HG02852 (cell line): ENCODE measurements around the gene LGALS3.
A peak's percentile ranks its signal among the peaks of the same experiment; 100 is the strongest.

Source experiments
- ATAC-seq: cut with Tn5 transposase; IDR thresholded peaks from one replicate; pipeline ENCODE4 v1.9.1; 2021; ENCODE audit warnings: mild to moderate bottlenecking, moderate library complexity; ENCODE audit not compliant: unreplicated experiment

LGALS3 gene

DNA sequence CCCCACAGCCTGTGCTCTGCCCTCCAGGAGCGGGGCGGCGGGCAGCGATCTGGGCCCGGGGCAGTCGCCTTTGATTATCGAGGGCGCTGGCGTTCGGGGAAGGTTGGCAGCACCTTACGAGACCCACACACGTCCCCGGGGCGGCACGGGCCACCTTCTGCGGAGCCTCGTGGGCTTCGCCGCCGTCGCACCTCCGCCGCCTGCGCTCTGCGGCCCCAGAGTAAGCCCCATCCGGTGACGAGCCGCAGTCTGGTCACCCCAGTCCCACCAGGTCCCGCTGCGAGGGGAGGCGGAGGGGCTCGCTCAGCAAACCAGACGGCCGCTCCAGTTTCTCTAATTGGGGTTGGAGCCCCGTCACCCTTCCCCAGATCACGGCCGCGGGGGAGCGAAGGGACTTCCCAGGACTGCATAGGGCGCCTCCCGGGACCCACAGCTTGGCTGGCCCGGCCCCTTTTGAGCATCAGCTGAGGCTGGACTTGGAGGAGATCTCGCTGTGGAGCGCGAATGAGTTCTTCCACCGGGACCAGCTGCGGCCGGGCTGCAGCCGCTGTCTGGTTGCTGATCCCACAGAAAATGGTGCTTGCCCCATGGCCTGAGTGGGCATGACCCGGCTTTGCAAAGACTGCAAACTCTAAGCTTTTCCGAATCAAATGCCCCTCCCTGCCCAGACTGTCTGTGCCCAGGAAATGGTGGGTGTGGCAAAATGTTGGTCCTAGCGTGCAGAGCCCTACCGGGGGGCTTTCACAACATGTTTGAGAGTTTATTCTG lies 560 bp downstream of the LGALS3 start:
- peak; percentile 62 for ATAC-seq

DNA sequence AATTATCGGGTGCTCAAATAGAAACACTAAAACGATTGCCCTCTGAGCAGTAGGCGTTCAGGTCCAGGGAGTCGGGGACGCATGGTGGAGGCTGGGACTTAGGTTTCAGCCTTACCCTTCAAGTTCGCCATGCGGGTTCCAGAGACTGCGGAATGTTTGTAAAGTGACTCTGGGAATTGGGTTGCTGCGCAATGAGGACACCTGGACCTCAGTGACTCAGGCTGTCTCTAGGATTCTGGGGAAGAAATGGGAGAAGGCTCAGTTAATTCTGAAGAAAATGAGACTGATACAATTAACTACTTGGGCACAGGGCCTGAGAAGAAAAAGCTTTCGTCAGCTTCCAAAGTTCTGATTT lies 1.1 kb downstream of the LGALS3 start:
- ATAC-seq, result no peak

DNA sequence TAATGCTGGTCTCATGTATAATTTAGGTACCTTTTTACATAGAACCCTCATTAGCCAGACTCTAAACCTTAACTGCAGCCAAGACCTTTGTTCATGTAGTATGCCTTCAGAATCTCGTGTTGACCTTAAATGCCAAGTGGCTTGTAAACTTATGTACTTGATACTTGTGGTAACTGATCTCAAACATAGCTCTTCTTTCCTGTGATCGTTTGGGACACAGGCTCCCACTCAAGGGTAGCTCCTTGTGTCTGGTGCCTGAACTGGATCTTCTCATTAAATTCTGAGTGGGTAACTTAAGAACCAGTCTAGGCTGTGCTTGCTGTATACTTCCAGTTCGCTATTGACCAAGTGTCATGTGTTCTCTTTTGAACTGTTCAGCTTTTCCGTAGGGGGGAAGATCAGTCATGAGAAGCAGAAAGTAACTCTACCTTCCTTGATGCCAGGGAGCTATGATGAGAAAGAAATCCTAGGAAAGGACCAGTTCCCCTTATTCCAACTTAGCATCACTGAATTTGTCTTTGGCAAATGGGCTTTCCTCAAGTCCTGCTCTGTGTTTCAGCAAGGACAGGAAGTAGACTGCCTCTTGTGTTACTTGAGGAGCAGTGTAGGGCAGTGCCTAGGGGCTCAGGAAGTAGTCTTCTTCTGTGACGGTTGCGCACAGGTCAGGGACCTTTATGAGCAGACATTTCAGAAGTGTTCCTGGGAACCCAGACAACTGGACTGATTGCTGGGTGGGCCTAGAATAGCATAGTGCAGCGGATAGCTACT lies 2.5 kb downstream of the LGALS3 start:
- no peak for ATAC-seq

DNA sequence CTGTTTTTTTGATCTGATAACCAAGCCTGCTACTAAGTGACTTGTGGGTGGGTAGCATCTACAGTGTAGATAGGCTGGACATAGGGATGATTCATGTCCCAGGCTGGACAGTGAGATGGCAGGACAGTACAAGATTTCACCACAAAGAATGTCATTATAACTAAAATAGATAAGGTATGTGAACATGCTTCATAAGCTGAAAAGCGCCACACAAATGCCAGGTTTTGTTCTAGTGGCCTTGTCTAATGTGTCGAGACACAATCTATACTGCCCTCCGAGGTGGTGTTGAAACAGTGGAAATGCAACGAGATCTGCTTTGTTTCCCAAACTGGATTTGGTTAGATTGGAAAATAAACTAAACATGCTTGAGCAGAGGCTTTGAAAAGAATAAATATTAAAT lies 4.4 kb downstream of the LGALS3 start:
- no peak for ATAC-seq

DNA sequence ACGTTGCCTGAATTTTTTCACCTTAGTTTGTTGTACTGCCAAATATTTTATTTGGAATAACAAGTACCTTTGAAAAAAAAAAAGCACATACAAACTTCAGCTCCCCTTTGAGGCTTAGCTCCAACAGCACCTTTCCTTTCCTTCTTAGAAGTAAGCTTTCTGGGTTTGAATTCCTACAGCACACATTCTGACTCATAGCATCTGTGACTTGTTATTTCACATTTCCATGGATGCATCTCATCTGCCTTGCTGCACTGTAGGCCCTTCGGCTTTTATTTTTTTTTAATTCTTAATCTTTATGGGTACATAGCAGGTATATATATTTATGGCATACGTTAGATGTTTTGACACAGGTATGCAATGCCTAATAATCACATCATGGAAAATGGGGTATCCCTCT lies 7.2 kb downstream of the LGALS3 start:
- ATAC-seq, result no peak

DNA sequence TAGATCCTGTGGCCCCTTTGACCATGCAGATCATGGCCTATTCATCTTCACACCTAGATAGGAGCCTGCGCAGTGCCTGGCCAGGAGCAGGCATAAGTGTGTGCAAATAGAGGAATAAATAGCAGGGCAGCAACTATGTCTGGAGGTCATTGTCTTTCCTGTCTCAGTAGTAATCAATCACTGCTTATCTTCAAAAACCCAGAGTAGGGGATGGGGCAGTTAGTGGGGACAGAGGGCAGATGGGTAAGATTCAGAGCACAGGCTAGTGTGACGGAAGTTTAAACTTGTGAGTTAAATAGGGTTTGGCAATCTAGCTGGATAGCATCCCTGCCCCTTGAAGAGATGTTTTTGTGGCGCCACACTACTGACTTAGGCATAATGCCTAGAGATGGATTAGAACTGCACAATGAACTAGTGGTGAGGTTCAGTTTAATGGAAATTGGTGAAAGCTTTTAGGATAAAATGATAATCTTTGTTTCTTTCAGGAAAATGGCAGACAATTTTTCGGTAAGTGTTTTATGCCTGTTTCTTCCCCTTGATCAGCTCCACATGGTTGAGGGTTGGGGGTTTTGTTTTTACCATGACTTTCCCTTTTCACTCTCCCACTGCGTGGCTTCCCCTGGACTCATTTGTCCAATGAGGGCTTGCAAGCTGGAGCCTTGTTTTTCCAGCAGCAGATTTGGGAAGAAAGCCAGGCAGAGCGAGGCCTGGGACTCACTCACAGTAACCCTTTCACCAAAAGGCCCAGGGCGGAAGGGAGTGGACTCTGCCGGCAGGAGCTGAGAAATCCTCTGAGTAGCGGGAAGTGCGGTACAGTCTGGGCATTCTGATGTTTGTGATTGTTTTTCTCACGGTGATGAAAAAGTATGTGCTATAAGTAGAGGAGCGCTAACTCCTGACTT lies 8.1 kb downstream of the LGALS3 start:
- ATAC-seq, result no peak

DNA sequence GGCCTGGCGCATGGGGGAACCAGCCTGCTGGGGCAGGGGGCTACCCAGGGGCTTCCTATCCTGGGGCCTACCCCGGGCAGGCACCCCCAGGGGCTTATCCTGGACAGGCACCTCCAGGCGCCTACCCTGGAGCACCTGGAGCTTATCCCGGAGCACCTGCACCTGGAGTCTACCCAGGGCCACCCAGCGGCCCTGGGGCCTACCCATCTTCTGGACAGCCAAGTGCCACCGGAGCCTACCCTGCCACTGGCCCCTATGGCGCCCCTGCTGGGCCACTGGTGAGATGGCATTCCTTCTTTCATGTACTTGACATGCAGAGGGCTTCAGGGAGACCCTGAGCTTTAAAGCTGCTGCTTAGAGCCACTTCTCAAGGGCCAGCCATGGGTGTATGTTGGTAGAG lies 9.0 kb downstream of the LGALS3 start:
- ATAC-seq, result no peak

DNA sequence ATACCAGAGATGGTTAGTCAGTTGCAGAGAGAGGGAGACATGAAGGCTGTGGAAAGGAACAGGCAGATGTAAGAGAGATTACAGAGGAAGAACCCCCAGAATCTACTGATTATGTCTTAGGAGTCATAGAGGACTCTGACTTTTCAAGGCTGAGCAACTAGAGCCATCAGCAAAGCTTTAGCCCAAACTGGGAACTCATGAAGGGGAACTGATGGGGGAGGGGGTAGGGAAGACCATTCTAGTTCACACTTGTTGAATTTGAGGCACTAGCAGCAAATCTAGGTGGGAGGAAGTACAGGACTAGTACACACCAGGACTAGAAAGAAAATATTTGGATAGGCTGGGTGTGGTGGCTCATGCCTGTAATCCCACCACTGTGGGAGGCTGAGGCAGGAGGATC lies 10.1 kb downstream of the LGALS3 start:
- ATAC-seq, result no peak

DNA sequence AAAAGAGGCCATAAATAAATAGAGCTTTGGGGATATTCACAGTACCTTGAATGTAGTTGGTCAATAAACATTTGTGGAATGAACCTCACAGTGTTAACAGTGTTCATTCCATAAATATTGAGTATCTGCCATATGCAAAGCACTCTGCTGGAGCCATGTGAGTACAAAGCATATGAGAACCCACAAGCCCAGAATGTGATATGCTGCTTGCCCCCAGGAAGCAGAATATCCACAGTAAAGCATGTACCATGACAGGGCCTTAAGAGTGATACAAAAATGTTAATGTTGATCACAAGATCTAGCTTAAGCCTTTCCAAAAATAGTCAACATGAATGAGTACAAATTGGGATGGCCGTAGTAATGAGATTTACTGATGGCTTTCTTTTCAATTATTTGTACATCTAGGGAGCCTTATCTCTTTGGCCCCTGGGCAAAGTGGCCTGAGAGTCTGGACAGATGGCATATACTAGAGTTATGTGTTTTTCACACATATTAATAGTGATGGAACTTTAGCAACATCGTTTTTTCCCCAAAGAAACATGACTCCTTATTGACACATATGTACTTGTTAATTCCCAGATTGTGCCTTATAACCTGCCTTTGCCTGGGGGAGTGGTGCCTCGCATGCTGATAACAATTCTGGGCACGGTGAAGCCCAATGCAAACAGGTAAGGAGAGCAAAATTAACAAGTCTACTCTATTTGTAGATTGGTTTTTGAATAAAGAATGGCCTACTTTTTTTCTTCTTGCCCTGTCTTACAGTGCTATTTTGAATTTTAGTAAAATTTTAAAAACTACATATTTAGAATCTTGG lies 10.9 kb downstream of the LGALS3 start:
- no peak for ATAC-seq

DNA sequence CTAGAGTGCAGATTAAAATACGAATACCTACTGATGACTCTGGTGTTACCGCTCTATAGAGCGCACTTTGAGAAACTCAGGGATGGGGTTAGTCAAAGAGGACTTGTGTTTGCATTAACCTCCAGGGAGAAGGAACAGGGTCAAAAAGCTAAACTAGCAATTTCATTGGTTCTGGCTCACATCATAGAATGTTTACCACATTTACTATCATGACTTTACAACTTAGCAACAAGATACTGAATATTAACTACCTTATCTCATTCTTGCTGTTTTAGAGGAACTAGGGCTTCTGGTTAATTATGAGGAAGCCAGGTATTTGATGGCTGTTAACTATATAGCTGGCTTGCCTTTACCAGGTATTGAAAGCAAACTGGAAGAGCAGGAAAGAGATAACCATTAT lies 12.8 kb downstream of the LGALS3 start:
- no peak for ATAC-seq

DNA sequence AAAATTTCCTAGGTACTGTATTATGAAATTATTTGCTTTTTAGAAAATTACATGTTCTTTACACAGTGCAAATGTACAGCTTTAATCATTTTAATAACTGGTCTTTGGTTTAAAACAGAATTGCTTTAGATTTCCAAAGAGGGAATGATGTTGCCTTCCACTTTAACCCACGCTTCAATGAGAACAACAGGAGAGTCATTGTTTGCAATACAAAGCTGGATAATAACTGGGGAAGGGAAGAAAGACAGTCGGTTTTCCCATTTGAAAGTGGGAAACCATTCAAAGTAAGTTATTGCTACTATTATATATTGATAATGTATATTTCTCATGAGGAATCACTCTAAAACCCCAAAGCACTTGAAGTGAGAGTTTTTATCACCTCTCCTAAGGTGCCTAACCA lies 13.4 kb downstream of the LGALS3 start:
- no peak for ATAC-seq

DNA sequence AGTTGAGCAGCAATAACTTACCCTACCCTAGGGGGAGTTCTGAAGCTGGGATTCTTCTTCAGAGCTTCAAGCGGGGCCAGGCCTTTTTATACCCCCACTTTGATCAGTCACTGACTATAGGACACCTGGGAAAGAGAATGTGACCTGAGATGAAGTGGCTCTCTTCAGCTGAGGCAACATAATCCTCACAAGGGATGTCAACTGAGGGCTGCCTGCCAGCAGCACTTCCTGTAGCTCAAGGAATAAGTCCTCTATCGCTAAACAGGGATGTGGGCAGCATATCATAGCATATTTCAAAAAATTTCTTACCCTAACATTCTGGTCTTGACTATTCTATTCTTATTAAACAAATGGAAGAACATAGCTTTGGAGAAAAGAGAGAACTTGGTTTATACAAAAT lies 17.4 kb downstream of the LGALS3 start:
- no peak for ATAC-seq

DNA sequence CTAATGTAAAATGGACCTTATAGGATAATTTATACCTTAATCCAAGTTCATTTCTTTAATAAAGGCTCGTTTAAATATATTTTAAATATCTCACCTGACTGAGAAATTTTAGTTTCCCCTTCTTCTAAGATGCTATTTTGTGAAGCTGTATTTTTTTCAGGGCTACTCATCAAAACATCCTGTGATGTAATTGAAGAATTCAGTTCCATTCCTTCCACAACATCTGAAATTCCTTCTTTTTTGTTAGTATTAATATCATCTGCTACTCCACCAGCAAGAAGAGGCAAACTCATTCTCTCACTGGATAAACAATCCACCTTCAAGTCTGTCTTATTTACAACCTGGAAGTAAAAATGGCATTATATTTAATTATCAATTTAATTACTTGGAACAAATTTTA lies 22.5 kb downstream of the LGALS3 start:
- ATAC-seq, result no peak

DNA sequence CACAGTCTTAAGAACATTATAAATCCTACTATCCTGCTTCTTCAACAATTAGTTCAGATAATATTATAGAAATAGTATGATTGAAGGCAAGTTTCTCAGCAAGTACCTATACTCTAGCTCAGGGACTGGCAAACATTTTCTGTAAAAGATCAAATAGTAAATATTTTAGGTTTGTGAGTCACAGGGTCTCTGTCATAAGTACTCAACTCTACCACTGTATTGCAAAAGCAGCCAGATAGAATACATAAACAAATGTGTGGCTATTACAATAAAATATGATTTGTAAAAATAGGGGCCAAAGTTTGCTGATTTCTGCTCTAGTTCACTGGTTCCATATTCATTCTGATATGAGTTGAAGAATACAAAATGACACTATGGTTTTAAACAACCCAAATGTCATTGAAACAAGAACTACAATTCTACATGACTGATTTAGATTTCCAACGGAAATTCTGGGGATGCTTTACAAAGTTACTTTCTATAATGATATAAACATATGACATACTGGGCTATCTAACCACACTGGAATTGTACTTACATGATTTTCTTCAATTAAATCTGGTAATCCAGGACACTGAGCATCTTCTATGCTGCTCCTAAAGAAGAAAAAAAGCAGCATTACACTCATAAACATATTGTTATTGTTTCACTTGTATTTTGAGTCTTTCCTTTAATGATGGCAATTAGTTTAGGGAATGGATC lies 23.2 kb downstream of the LGALS3 start:
- no peak for ATAC-seq

DNA sequence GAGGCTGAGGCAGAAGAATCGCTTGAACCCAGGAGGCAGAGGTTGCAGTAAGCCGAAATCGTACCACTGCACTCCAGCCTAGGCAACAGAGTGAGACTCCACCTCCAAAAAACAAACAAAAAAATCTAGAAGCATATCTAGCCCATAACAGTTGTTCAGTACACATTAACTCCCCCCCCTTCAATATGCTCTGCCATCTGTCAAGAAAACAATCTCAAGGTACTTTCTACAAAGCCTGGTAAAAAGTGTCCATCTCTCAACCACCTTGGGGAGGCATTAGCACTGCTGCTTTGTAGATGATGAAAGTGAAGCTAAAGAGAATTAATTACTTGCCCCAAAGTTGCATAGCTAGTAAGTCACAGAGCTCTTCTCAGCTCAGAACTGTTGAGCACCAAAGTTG lies 24.9 kb downstream of the LGALS3 start:
- no peak for ATAC-seq

DNA sequence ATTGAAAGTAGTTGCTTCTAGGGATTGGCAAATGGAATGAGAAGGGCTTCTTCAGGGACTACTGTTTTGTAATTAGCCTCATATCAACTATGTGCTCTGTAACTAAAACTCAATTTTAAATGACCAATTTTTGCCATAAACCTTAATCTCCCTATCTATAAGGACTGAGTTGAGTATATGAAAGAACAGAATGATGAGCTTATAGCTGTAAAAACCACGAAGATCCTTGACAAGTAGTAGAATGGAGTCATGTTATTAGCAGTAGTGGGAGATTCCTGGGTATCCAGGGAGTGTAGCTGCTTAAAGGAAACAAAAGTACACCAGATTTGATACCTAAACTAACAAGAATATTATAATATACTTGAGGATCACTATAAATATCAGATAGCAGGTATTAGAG lies 28.0 kb downstream of the LGALS3 start:
- no peak for ATAC-seq

DNA sequence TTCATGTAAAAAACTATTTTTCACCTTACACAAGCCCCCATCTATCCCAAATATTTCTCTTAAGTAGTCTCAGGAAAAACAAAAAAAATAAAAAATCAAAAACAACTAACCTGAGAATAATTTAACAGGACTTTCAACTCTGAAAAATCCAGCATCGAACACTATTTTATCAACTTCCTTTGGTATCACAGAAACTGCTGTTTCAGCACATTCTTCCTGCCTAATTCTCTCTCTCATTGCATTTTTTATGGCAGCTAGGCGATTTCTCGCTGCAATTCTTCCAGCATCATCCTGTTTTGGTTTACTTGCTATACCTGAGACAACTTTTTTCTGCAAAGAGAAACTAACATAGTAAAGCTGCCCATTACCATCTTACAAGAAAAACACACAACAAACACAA lies 29.4 kb downstream of the LGALS3 start:
- no peak for ATAC-seq

DNA sequence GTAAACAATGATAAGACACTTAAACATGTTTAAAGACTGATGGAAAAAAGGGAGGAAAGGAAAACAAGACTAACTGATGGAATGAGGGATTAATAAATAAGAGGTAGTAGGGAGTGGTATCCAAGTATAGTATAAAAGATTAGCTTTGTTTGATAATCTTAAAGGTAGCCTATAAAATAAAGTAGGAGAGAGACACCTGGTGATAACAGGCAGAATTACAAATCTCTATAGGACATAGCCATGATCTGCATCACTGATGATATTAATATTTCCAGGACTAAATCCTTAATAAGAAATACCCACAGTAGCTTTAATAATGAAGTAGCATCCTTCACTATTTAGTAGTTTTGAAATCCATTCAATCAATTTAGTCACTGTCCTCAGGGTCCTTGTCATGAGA lies 31.9 kb downstream of the LGALS3 start:
- no peak for ATAC-seq

DNA sequence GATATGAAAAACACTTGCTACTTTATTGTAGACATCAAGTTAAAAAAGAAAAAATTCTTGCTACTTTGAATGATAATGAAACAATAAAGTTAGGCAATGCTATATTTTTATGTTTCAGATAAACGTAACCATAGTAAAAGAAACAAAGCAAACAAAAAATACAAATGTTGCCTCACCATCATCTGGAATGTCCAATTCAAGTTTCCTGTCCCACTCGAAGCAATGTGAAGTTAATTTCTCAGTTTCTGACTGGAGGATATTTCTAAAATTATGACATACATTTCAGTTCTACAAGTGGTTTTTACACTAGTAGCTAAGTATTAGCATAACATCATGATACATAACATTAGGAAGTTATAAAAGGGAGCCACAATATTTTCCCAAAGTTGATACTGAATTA lies 41.5 kb downstream of the LGALS3 start:
- ATAC-seq, result no peak

DNA sequence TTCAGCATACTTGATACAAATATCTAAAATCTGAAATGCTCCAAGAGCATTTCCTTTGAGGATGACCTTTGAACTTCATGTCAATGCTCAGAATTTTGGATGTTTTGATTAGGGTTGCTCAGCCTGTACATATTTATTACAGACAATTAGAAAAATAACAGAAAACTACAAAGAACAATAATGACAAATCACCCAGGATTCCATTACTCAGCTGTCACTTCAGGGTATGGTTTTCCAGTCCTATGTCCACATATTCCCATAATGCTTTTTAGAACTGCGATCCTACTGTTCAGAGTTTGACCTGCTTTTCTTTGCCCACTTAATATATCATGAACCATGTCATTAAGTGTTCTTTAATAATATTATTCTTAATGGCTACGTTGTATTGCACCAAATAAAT lies 51.0 kb downstream of the LGALS3 start:
- no peak for ATAC-seq
